GM21717 (cell line): ENCODE measurements around the gene KRT40.
"Not testable (repeated sequence)": the region's sequence is repeated elsewhere in the genome, so short reads cannot be mapped to it uniquely, and the experiment has no call there.

Experiments
- ATAC-seq: cut with Tn5 transposase; IDR thresholded peaks from one replicate; pipeline ENCODE4 v1.9.1; 2021; ENCODE audit warnings: mild to moderate bottlenecking, moderate library complexity; ENCODE audit not compliant: unreplicated experiment

The KRT40 gene

DNA sequence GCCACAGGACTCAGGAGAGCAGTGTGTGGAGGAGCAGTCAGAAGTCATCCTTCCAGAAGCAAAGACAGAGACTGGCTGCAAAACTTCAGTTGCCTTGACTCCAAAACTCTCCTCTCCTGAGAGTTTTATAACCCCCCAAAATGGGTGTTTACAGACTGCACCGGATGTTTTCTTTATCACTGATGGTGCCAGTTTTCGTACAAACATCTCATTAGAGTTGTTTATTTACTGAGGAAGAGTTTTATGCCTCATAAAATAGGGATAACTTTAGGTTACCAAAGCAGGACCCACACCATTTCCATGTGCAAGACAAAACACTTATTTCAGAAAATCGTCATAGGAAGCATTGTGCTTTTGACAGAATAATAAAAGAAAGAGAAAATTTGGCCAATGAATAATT, at the start of gene KRT40:
Gene KRT40, minus strand, starts transcription at position 101 of the 400 bp plus-strand sequence. Its CDS starts 53 bp downstream, at position 48.
- ATAC-seq: no peak

DNA sequence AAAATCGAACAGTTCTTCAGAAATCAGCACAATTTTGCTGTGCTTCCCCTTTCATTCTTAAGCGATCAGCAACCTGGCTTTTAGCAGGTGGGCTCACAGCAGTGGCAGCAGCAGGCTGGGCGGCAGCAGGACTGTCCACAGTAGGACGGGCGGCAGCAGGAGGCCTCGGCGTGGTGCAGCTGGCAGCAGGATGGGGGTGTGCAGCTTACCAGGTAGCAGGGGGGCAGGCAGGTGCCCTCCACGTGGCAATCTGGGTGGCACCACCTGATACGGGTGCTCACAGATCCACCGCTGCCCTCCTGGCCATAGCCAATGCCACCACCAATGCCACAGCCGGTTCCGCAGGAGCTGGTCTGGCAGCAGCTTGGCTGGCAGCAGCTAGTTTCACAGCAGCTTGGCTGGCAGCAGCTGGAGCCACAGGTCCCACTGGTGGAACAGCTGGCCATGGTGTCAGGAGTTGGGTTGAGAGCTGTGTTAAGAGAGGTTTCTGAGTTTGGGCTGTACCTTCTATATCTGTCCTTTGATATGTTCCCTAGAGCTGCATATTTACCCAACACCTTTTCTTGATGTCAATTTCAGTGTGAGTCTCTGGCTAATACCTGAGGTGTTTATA, 45.6 kb upstream of the KRT40 start, which contains the start of gene KRTAP1-4:
Gene KRTAP1-4, minus strand, starts transcription at position 563 of the 613 bp plus-strand sequence. Its CDS starts 117 bp downstream, at position 446.
- ATAC-seq: no peak

DNA sequence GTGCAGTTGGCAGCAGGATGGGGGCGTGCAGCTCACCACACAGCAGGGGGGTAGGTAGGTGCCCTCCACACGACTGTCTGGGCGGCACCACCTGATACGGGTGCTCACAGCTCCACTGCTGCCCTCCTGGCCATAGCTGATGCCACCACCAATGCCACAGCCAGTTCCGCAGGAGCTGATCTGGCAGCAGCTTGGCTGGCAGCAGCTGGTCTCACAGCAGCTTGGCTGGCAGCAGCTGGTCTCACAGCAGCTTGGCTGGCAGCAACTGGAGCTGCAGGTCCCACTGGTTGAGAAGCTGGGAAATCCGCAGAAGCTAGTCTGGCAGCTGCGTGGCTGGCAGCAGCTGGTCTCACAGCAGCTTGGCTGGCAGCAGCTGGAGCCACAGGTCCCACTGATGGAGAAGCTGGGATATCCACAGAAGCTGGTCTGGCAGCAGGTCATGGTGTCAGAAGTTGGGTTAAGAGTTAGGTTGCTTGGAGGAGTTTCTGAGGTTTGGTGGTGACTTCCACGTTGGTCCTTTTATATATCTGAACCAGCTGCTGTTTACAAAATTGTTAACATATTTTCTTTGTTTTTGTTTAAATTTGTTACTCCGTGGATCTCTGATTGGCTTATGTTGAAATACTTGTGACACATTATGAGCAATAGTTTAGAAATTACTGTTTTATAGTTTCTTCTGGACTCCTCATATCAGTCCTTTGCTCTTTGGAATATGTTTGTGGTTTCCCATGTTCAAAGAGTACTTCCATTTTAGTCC, 42.8 kb upstream of the KRT40 start, which contains the start of gene KRTAP1-5:
Gene KRTAP1-5, minus strand, starts transcription at position 494 of the 757 bp plus-strand sequence. Its CDS starts 53 bp downstream, at position 441.
- no peak for ATAC-seq

DNA sequence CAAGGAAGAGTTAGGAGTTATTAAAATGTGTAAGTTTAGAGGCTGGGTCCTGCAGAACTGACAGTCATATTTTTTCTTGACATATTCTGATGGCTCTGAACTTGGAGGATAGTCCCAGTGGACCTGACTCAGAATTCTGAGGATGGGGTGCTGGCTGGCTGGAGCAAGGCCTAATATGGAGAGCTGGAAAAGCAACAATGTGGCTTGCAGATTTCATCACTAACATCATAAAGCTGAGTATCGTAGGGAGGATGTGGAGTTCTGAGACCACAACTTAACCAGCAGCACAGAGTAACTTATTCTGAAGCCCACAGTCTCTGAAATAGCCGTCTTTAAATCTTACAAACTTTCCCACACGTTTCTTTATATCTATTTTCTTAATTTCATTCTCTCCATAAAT, 40.6 kb upstream of the KRT40 start:
- no peak for ATAC-seq

DNA sequence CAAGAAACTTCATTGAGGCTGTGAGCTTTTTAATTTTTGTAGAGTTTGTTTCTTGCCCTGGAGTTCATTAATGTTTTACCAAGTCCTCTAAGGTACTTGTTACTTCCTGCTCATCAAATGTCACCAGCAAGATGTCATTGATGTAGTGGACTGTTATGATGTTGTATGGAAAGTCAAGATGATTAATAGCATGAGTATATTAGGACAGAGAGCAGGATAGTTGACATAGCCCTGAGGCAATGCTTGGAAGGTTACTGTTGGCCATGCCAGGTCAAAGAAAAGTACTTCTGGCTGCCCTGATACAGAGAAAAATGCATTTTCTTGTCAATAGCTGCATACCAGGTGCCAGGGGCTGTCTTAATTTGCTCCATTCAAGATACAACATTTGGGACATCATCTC, 36.2 kb upstream of the KRT40 start:
- ATAC-seq: no peak

DNA sequence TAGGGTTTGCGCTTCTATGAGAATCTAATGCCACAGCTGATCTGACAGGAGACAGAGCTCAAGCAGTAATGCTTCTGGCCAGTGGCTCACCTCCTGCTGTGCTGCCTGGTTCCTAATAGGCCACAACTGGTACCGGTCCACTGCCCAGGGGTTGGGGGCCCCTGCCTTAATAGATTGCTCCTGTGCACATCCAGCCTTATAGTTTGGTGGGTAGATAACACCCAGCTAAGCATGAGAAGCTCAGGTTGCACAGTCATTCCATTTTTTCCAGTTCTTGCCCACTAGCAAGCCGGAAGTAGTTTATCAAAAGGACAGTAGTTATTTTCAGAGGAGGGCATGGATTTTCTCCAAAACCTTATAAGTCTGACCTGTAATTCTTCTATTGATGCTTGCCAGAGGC, 35.3 kb upstream of the KRT40 start:
- ATAC-seq: no peak

DNA sequence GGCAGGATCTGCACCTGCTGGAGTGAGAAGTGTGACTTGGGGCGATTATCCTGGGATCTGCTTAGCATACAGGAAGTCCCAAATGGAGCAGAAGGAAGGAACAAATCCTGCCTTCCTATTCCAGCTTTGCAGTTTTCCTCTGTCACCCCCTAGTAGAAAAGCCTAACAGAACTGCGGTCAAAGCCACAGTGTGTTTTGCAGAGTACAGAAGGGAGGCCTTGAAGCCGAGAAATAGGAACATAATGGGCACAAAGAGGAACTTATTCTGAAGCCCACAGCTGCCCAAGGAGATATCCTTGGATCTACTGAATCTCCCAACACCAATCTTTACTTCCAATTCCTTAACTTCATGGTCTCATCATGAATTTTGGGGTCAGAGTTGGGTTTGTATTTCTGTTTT, 34.4 kb upstream of the KRT40 start:
- ATAC-seq: no peak

DNA sequence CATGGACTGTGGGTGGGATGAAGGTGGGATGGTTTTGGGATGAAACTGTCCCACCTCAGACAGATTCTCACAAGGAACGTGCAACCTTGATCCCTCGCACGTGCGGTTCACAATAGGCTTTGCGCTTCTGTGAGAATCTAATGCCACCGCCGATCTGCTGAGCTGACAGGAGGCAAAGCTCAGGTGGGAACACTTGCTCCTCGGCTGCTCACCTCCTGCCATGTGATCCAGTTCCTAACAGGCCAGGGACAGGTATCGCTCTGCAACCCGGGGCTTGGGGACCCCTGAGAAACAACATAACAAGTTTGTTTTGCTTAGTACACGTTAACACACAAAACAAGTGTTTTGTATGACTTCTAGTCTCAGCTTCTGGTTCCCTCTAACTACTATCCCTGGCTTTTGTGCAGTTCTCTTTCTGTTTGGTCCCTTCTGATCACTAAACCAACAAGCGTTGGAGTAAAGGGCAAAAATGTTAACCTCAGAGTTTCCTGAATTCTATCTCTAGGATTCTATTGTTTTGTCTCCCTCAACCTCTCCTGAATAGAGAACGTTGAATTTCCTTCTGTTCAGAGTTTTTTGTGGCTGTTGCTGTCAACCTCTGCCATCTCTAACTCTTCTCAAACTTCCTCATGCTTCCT, 32.6 kb upstream of the KRT40 start:
- ATAC-seq: no peak

DNA sequence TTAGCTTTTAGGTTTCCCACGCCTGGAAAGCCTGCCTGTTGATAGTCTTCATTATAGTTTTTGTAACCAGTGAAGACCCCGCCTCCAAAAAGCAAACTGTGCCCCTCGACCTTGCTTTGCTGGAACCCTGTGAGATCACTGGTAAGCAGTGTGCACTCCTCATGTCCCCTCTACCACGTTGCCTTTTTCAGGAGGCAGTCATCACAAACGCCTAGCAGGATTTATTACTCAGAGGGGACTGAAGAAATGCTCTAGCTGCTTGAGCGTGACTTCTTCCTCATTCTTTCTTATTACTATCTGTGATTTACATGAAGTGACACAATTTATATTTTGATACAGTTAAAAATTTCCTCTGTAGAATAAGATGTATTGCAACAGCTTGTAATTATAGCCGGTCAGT, 31.3 kb upstream of the KRT40 start:
- no peak for ATAC-seq

DNA sequence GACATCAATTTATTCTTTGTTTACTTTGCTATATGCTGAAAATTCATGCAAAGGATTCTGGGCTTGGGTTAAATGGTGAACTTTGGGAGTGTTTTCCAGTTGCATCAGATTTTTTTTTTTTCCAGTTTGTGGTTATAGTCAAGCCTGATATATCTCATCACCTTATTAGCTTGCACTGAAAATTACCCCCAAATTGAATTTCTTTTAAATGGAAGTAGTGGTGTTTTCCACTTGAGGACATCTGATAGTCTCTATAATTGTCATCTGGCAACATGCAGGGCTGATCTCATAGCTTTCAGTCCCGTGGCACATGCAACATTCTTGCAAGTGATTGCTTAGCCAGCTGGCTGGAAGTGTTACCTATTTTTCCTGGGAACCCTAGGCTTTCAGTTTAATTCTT, 29.5 kb upstream of the KRT40 start:
- no peak for ATAC-seq

DNA sequence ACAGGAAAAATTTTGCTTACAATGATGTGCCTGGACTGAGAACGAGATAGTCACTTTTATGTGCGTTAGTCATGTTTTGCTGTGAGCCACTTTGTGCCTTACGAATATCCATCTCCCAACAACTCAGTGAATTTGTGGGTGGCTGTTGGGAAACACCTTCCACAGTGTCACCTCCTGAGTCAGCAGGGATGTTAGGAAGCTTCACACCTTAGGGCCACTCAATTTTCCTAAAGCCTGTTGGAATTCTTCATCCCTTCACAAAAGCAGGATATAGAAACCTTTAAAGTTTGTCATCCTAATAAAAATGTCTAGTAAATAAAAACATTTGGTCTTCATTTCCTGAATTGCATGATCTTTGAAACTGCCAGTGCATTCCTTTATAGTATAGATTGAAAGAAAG, 29.1 kb upstream of the KRT40 start:
- ATAC-seq: no peak

DNA sequence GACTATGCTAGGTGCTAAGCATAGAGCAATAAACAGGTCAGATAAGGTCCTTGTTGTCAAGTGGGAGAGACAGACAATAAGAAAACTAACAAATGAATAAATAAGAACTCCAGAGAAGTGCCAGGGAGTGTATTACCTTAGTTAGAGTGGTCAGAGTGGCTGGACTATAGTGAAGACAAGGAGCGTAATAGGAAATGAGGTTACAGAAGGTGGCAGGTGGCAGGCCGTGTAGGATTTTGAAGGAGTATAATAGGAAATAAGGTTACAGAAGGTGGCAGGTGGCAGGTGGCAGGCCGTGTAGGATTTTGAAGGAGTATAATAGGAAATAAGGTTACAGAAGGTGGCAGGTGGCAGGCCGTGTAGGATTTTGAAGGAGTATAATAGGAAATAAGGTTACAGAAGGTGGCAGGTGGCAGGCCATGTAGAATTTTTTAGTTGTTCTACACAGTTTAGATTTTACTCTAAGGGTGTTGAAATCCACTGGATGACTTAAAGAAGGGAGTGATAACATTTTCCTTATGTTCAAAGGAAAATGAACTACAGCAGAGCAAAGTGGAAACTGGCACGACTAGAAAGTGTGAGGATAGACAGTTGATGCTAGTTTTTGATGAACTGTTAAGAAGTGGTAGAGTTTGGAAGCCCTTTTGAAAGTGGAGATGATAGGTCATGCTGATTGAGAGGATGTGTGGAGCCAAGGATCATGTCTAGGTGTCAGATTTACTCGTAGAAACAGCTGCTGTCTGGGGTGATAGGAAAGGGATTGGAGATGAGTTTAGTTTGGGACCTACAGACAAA, 28.4 kb upstream of the KRT40 start:
- no peak for ATAC-seq

DNA sequence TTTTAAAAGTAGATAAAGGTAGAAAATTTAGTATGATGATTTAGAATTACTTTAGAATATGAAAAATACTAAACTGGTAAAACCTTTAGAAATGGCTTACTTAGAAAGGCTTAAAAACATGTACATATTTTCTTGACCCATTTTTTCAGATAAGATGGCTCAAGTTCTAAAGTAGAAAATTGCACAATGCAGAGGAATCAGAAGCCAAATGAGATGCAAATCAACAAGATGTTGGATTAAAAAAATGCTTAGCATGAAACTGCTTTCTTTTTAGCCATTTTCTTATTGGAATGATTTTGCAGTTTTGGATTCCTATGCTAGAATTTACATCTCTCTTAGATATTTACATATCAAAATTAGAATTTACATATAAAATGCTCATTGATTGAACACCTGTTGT, 26.3 kb upstream of the KRT40 start:
- no peak for ATAC-seq

DNA sequence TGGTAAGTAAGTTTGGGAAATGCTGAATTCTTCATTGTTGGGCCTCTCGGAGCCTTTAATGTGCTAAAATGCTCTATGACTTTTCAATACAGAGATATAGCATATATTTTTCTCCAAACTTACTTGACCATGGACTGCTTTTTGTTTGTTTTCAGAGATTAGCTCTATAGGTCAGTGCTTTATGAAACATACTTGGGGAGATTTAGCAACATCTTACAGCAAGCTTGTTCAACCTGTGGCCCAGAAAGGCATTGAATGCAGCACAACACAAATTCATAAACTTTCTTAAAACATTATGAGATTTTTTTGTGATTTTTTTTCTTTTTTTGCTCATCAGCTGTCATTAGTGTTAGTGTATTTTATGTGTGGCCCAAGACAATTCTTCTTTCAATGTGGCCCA, 25.8 kb upstream of the KRT40 start:
- no peak for ATAC-seq

DNA sequence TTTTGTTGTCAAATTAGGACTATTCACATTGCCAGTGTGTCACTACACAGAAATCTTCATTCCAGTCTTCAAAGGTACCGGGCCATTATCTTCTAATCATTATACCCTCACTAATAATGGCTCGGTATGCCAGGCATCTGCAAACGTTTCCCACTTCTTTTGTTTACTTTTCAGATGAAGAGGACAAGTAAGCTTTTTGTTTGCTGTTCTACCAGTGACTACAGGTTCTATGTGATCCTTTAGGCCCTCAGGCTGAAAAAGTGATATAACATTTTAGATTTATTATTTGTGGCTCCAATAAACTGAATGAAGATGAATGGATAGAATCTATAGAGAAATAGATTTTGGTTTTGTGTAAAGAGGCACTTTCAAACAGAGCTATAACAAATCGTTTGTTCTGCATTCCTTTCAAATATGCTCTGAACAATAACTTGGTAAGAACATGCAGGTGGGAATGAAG, 25.2 kb upstream of the KRT40 start:
- ATAC-seq: no peak

DNA sequence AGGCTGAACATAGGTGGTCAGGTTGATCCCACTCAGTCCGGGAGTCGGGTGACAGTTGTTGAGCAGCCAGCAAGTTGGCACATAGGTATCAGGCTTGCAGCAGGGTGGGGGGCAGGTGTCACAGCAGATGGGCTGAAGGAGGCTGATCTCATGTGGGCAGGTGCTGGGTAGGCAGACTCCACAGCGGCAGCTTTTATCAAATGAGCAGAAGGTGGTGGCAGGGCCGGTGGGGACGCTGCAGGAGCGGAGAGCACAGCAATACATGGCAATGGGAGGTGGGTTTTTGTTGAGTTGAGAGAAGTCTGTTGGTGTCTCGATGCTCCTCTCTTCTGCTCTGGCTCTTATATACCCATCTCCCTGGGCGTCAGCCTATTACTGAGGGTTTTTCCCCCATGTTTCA, 24.7 kb upstream of the KRT40 start, which contains the start of gene KRTAP3-1:
Gene KRTAP3-1, minus strand, starts transcription at position 318 of the 400 bp plus-strand sequence. Its CDS starts 54 bp downstream, at position 264.
- no peak for ATAC-seq

DNA sequence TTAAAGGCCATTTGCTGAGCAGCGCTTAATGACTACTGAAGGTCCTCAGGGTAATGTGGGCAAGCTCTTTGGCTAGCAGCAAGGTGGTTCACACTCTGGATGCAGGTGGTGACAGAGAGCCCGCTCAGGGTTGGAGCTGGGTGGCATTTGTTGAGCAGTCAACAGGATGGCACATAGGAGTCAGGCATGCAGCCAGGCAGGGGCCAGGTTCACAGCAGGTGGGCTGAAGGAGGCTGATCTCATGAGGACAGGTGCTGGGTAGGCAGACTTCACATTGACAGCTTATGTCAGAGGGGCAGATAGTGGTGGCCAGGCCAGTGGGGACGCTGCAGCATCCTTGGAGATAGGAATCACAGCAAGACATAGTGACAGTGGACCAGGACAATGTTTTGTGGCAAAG, 20.3 kb upstream of the KRT40 start:
- ATAC-seq: no peak

DNA sequence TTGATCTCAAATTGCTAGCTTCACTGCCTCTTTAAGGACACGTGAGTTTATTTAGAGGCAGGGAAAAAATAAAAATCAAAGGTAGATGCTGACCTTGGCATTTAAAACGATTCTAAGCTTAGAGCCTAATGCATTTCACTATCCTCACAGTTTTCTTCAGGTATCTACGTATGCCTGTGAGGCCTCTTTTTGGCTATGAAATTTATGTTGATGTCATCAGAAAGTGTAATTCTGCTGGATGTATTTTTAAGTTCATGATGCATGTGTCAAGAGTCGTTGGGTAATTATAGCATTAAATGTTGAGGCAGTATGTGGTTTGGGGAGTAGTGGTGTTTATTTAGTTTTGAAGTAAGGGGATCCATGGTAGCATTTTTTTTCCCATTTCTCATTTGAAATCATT, 19.8 kb upstream of the KRT40 start:
- ATAC-seq: no peak

DNA sequence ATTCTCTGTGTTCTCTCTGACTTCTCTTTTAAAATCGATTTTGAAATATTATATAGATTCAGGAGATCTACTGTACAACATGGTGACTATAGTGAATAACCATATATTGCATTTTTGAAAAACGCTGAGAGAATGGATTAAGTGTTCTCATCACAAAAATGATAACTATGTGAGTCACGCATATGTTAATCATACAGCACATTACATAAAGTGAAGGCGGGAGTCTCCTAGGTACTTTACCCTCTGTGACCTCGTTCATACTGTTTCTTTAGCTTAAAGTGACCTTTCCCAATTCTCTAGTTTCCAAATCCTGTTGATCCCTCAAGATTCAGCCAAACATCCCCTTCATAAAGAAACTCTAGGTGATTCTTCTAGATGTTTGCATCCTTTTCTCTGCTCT, 18.7 kb upstream of the KRT40 start:
- no peak for ATAC-seq

DNA sequence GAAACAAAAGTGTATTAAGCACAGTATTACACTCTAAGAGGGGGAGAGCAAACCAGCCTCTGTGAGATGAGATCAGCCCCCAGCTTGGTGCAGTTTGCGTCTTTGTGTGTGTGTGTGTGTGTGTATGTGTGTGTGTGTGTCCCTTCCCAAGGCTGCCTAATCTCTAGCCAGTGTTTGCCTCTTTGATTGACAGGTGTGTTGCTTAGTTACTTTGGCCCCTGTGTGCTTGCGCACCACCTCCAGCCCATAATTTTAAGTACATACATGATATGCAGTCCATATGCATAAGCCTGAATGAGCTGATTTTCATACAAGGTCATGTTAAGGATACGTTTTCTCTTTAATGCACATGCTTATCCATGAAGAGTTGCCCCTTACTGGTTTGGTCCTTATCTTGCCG, 17.7 kb upstream of the KRT40 start:
- ATAC-seq: no peak

DNA sequence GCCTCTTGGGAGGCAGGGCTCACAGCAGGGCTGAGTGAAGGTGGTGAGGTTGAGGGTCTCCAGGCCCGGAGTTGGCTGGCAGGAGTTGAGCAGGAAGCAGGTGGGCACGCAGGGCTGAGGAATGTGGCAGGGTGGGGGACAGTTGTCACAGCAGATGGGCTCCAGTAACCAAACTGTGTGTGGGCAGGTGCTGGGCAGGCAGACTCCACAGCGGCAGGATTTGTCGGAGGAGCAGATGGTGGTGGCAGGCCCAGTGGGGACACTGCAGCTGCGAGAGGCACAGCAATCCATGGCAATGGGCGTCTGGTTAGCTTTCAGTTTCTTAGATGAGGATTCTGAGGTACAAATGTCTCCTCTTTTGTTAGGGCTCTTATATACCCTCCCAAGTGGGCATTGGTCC, 15.4 kb upstream of the KRT40 start, which contains the start of gene KRTAP3-2:
Gene KRTAP3-2, minus strand, starts transcription at position 344 of the 400 bp plus-strand sequence. Its CDS starts 53 bp downstream, at position 291.
- ATAC-seq: not testable (repeated sequence)
